ENCODE data around the gene SIK3. TPM values are rescaled to one million over a fixed set of nuclear protein-coding genes. Genes with fewer than 3 reads are reported as not detected.
"Not testable (repeated sequence)": the region's sequence is repeated elsewhere in the genome, so short reads cannot be mapped to it uniquely, and the experiment has no call there.

The SIK3 gene
- total and polyA plus RNA-seq, 2 experiments from 2014 or later = 6.1 to 33.9 TPM

GRCh38 chr11:117130396-117130795, 32.2 kb upstream of the SIK3 start:
- H3F3A ChIP-seq (replicated peaks; ENCODE audit: low read depth); ATAC-seq; H3K4me1 ChIP-seq (ENCODE audit: insufficient read depth); H3K27me3 ChIP-seq (ENCODE audit: insufficient read depth); H3K4me2 ChIP-seq; H3K79me2 ChIP-seq (replicated peaks; ENCODE audit: insufficient read depth); H3K4me3 ChIP-seq; H4K20me1 ChIP-seq (replicated peaks; ENCODE audit: insufficient read depth); H3K36me3 Mint-ChIP-seq (ENCODE audit: low read depth); H3K27me3 Mint-ChIP-seq (ENCODE audit: insufficient read depth, low read depth, poor library complexity); H3K4me3 Mint-ChIP-seq; H3K36me3 ChIP-seq (ENCODE audit: insufficient read depth); H3K27ac ChIP-seq (ENCODE audit: low read depth); H3K4me1 Mint-ChIP-seq; H3K9me2 ChIP-seq (ENCODE audit: insufficient read depth); H3K27ac Mint-ChIP-seq; H3K9me3 Mint-ChIP-seq; H2AFZ ChIP-seq; DNase-seq (ENCODE audit: low spot score): not testable (repeated sequence)

GRCh38 chr11:117128289-117128688, 30.1 kb upstream of the SIK3 start:
- no peaks in the 10 kb centered on the region for H3K4me1 Mint-ChIP-seq
- H3F3A ChIP-seq (replicated peaks; ENCODE audit: low read depth) = no peaks in the 10 kb centered on the region
- H4K20me1 ChIP-seq (replicated peaks; ENCODE audit: insufficient read depth) = no peaks in the 10 kb centered on the region
- H3K36me3 ChIP-seq (ENCODE audit: insufficient read depth) = no peaks in the 10 kb centered on the region
- no peak overlapping the region for H3K27ac ChIP-seq (ENCODE audit: low read depth)
- no peak for ATAC-seq
- no peak overlapping the region for H2AFZ ChIP-seq
- no peak overlapping the region for H3K27ac Mint-ChIP-seq
- H3K79me2 ChIP-seq (replicated peaks; ENCODE audit: insufficient read depth) = no peaks in the 10 kb centered on the region
- no peaks in the 10 kb centered on the region for H3K9me2 ChIP-seq (ENCODE audit: insufficient read depth)
- H3K4me3 ChIP-seq = no peak overlapping the region
- H3K4me3 Mint-ChIP-seq = no peak overlapping the region
- no peaks in the 10 kb centered on the region for H3K36me3 Mint-ChIP-seq (ENCODE audit: low read depth)
- DNase-seq (ENCODE audit: low spot score) = no peak
- H3K4me1 ChIP-seq (ENCODE audit: insufficient read depth) = no peaks in the 10 kb centered on the region
- TF ChIP-seq CREB1 (CRISPR knock-in tag; IDR thresholded peaks at IDR 0.05; ENCODE audit: low read depth) = no peak
- TF ChIP-seq STAT1 (IDR thresholded peaks at IDR 0.05; ENCODE audit: unreplicated experiment) = no peak
- TF ChIP-seq JUNB (IDR thresholded peaks at IDR 0.05; ENCODE audit: unreplicated experiment) = no peak
- no peak for TF ChIP-seq CTCF (conservative IDR thresholded peaks at IDR 0.05; ENCODE audit: low read depth in 2 of 2)
- no peak for TF ChIP-seq REST (IDR thresholded peaks at IDR 0.05; ENCODE audit: unreplicated experiment)
- no peak for TF ChIP-seq NANOG (IDR thresholded peaks at IDR 0.05; ENCODE audit: borderline replicate concordance)
- TF ChIP-seq POLR2AphosphoS5 (IDR thresholded peaks at IDR 0.05; ENCODE audit: low read depth) = no peak
- H3K4me2 ChIP-seq = no peak overlapping the region
- H3K27me3 ChIP-seq (ENCODE audit: insufficient read depth) = no peaks in the 10 kb centered on the region
- H3K9me3 Mint-ChIP-seq = no peaks in the 10 kb centered on the region
- H3K27me3 Mint-ChIP-seq (ENCODE audit: insufficient read depth, low read depth, poor library complexity) = no peaks in the 10 kb centered on the region

All from GM23338 (cell line).